Pons (tissue), 1 donor: Measurements from ENCODE around the gene PHGDH.

ENCODE experiments used
- DNase-seq: peaks from one replicate; pipeline ENCODE4 v3.0.0-alpha.2; 2016; ENCODE audit warnings: low spot score

The PHGDH gene

GRCh38 chr1:119791377-119791776 lies 79.6 kb downstream of the PHGDH start:
- DNase-seq = no peak
